ENCODE results near the gene CBLN3. TPM values are rescaled to one million over a fixed set of nuclear protein-coding genes. Genes with fewer than 3 reads are reported as not detected.

The CBLN3 gene
- total RNA-seq, 1 experiment from 2014 or later, result 2.0 TPM

GRCh38 chr14:24459331-24459730 is 29.9 kb upstream of the CBLN3 start:
- CTCF ChIA-PET, result no interaction called here
- BruUV-seq (replicated peaks), result no TSS peak
- no peak overlapping the region for H3K27ac ChIP-seq (ENCODE audit: low read depth, low read length)
- H3K4me3 ChIP-seq (replicated peaks in 1 of 2; ENCODE audit: low read depth in 1 of 2, low read length in 2 of 2), result no peak overlapping the region
- no peak overlapping the region for H3K4me2 ChIP-seq (ENCODE audit: low read length)
- no peak overlapping the region for H3K9ac ChIP-seq (ENCODE audit: low read length)
- TF ChIP-seq CTCF (IDR thresholded peaks at IDR 0.05 in 2 of 3, conservative IDR thresholded peaks at IDR 0.05 in 1 of 3; ENCODE audit: borderline replicate concordance in 1 of 3, insufficient read depth in 1 of 3, low read depth in 2 of 3, low read length in 2 of 3) (no peak), ATF3 (IDR thresholded peaks at IDR 0.05) (no peak), ZFX (IDR thresholded peaks at IDR 0.05) (no peak), MAX (IDR thresholded peaks at IDR 0.05) (no peak), SIN3A (IDR thresholded peaks at IDR 0.05; ENCODE audit: low read depth) (no peak)
- RAD21 ChIA-PET (ENCODE audit: low non-redundant PET in 1 of 2, low total read pairs in 2 of 2, uncharacterized antibody in 2 of 2, unreplicated experiment in 2 of 2), result no interaction called here
- no peaks in the 10 kb centered on the region for H3K9me2 ChIP-seq (ENCODE audit: insufficient read depth)
- intact Hi-C loops (cut with micrococcal nuclease), result no loop called here
- H3K9me3 ChIP-seq (ENCODE audit: control insufficient read depth in 1 of 2, insufficient read depth in 1 of 2, low read depth in 1 of 2, low read length in 2 of 2), result no peaks in the 10 kb centered on the region; a peak in 1 of 4 replicates
- no peak for DNase-seq (ENCODE audit: low read depth, low spot score)
- no peaks in the 10 kb centered on the region for H3K36me3 ChIP-seq (ENCODE audit: control insufficient read depth in 1 of 2, insufficient read depth in 2 of 2, low read length in 2 of 2)
- no peaks in the 10 kb centered on the region for H3K79me2 ChIP-seq (ENCODE audit: insufficient read depth, low read length)
- POLR2A ChIA-PET, result no interaction called here
- no peak overlapping the region for H2AFZ ChIP-seq (ENCODE audit: low read depth, low read length, poor library complexity, severe bottlenecking)
- ATAC-seq, result no peak
- no peaks in the 10 kb centered on the region for H3K27me3 ChIP-seq (ENCODE audit: insufficient read depth, low read length)
- no peaks in the 10 kb centered on the region for H3K4me1 ChIP-seq (ENCODE audit: control insufficient read depth in 1 of 2, insufficient read depth in 2 of 2, low read length in 2 of 2)
- H4K20me1 ChIP-seq (ENCODE audit: insufficient read depth), result no peaks in the 10 kb centered on the region

- no peaks in the 10 kb centered on the region for H3K27me3 ChIP-seq (ENCODE audit: insufficient read depth, low read length)
- DNase-seq (ENCODE audit: low read depth, low spot score) (no peak), ATAC-seq (no peak)
- no peaks in the 10 kb centered on the region for H3K4me1 ChIP-seq (ENCODE audit: control insufficient read depth in 1 of 2, insufficient read depth in 2 of 2, low read length in 2 of 2)
- POLR2A ChIA-PET, result no interaction called here
- RAD21 ChIA-PET (ENCODE audit: low non-redundant PET in 1 of 2, low total read pairs in 2 of 2, uncharacterized antibody in 2 of 2, unreplicated experiment in 2 of 2), result no interaction called here
- H3K4me2 ChIP-seq (ENCODE audit: low read length), result no peak overlapping the region
- intact Hi-C loops (cut with micrococcal nuclease), result no loop called here
- no peaks in the 10 kb centered on the region for H3K36me3 ChIP-seq (ENCODE audit: control insufficient read depth in 1 of 2, insufficient read depth in 2 of 2, low read length in 2 of 2)
- BruUV-seq (replicated peaks), result no TSS peak
- no peaks in the 10 kb centered on the region for H3K9me2 ChIP-seq (ENCODE audit: insufficient read depth)
- no peak overlapping the region for H2AFZ ChIP-seq (ENCODE audit: low read depth, low read length, poor library complexity, severe bottlenecking)
- CTCF ChIA-PET, result no interaction called here
- no peak overlapping the region for H3K27ac ChIP-seq (ENCODE audit: low read depth, low read length)
- H4K20me1 ChIP-seq (ENCODE audit: insufficient read depth), result no peaks in the 10 kb centered on the region
- no peaks in the 10 kb centered on the region for H3K79me2 ChIP-seq (ENCODE audit: insufficient read depth, low read length)
- no peak overlapping the region for H3K4me3 ChIP-seq (replicated peaks in 1 of 2; ENCODE audit: low read depth in 1 of 2, low read length in 2 of 2)
- no peaks in the 10 kb centered on the region; a peak in 1 of 4 replicates for H3K9me3 ChIP-seq (ENCODE audit: control insufficient read depth in 1 of 2, insufficient read depth in 1 of 2, low read depth in 1 of 2, low read length in 2 of 2)
- TF ChIP-seq ELF1 (IDR thresholded peaks at IDR 0.05; ENCODE audit: borderline replicate concordance, low read depth) (no peak), ZFX (IDR thresholded peaks at IDR 0.05) (no peak), SP1 (IDR thresholded peaks at IDR 0.05; ENCODE audit: low read depth) (no peak), SIN3A (IDR thresholded peaks at IDR 0.05; ENCODE audit: low read depth) (no peak), EGR1 (IDR thresholded peaks at IDR 0.05; ENCODE audit: low read depth) (no peak), SRF (IDR thresholded peaks at IDR 0.05; ENCODE audit: low read depth) (no peak), EZH2 (IDR thresholded peaks at IDR 0.05) (no peak), CTCF (IDR thresholded peaks at IDR 0.05 in 2 of 3, conservative IDR thresholded peaks at IDR 0.05 in 1 of 3; ENCODE audit: borderline replicate concordance in 1 of 3, insufficient read depth in 1 of 3, low read depth in 2 of 3, low read length in 2 of 3) (no peak), REST (IDR thresholded peaks at IDR 0.05; ENCODE audit: low read depth) (no peak)
- H3K9ac ChIP-seq (ENCODE audit: low read length), result no peak overlapping the region
Observed at GRCh38 chr14:24458736-24459135, 29.3 kb upstream of the CBLN3 start.
